Measurements from ENCODE around the gene QKI.

DNA sequence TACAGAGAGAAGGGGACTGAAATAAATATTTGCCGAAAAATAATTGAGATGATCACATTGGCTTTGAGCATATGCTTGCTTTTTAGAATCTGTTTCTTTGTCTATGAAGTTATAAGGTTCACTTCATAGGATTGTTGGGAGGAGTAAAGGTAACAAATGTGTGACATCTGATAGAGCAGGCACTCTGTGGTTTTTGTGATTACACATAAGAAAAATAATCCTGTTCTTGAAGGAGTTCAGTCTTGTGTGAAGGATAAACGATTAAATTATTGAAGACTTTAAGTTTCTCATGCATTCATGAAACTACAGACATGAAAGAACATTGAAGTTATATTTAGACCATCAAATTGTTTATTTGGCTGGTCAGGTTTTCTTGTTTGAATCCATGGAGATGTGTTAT, 45.0 kb downstream of the QKI start:
- TF ChIP-seq, protein P1, sequence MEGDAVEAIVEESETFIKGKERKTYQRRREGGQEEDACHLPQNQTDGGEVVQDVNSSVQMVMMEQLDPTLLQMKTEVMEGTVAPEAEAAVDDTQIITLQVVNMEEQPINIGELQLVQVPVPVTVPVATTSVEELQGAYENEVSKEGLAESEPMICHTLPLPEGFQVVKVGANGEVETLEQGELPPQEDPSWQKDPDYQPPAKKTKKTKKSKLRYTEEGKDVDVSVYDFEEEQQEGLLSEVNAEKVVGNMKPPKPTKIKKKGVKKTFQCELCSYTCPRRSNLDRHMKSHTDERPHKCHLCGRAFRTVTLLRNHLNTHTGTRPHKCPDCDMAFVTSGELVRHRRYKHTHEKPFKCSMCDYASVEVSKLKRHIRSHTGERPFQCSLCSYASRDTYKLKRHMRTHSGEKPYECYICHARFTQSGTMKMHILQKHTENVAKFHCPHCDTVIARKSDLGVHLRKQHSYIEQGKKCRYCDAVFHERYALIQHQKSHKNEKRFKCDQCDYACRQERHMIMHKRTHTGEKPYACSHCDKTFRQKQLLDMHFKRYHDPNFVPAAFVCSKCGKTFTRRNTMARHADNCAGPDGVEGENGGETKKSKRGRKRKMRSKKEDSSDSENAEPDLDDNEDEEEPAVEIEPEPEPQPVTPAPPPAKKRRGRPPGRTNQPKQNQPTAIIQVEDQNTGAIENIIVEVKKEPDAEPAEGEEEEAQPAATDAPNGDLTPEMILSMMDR (IDR thresholded peaks at IDR 0.05; ENCODE audit: insufficient read depth, low read depth, low read length): no peak
- TF ChIP-seq EZH2 (IDR thresholded peaks at IDR 0.05; ENCODE audit: insufficient read depth, low read length): no peak
